Stimulated activated CD8-positive, alpha-beta memory T cell treated with anti-CD3 and anti-CD28 coated beads, Interleukin-12 subunit alpha, Interleukin-12 subunit beta, amount 100 ng/mL, for 4 hours (primary cell): ENCODE results near the gene IKZF4.
"Not testable (repeated sequence)": the region's sequence is repeated elsewhere in the genome, so short reads cannot be mapped to it uniquely, and the experiment has no call there.

Source experiments
- DNase-seq: peaks from one replicate; pipeline ENCODE4 v3.0.0-alpha.2; 2020; ENCODE audit warnings: low read depth

The IKZF4 gene

DNA sequence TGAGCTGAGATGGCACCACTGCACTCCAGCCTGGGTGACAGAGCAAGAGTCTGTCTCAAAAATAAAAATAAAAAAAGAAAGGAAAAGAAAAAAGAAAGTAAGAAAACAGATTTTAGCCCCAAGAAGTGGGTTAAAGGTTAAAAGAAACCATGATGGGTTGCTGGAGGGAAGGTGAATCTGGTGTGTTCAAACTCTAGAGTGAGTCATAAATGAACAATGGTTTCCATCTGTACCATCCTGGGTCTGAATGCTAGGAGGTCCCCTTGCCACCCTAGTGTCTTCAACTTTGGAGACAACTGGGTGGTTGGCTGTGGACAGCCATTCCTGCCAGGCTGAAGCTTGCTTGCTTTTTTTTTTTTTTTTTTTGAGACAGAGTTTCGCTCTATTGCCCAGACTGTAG is 19.3 kb downstream of the IKZF4 start:
- no peak for DNase-seq

DNA sequence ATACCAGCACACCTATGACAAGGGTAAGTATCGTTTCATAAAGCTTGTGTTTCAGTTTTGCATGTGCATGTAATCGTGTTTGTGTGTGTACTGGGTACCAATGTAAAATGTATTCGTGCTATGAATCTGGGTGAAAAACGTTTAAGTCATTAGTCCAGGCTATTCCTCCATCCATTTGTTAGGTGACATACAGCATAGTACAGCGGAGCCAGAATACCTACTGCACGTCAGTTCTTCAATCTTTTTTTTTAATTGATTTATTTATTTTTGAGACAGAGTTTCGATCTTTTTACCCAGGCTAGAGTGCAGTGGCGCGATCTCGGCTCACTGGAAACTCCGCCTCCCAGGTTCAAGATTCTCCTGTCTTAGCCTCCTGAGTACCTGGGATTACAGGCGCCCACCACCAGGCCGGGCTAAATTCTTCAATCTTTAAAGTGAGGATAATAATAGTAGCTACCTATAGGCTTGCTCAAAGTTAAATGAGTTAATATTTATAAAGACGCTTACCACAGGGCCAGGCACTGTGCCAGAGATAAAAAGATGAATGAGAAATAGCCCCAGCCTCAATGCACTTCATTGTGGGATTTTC is 20.2 kb downstream of the IKZF4 start:
- DNase-seq, result no peak

GRCh38 chr12:56041552-56042429 is 20.9 kb downstream of the IKZF4 start, which contains the start of gene RPS26:
TSS of gene RPS26 (plus strand) at chr12:56041918. CDS start at chr12:56042167, 249 bp downstream.
- DNase-seq, result peak; percentile 81

DNA sequence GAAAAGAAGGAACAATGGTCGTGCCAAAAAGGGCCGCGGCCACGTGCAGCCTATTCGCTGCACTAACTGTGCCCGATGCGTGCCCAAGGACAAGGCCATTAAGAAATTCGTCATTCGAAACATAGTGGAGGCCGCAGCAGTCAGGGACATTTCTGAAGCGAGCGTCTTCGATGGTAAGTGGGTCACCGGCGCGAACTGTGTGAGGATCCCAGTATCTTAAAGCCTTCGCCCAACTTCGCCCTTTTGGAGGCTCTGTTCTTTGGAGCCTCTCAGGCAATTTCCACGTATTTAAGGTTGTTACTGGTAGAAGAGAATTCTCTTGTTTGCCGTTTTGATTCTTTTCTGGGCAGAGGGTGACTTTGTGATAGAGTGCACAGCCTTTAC is 21.6 kb downstream of the IKZF4 start:
- DNase-seq, result not testable (repeated sequence)

GRCh38 chr12:56042843-56043242 is 22.0 kb downstream of the IKZF4 start:
- DNase-seq, result no peak

DNA sequence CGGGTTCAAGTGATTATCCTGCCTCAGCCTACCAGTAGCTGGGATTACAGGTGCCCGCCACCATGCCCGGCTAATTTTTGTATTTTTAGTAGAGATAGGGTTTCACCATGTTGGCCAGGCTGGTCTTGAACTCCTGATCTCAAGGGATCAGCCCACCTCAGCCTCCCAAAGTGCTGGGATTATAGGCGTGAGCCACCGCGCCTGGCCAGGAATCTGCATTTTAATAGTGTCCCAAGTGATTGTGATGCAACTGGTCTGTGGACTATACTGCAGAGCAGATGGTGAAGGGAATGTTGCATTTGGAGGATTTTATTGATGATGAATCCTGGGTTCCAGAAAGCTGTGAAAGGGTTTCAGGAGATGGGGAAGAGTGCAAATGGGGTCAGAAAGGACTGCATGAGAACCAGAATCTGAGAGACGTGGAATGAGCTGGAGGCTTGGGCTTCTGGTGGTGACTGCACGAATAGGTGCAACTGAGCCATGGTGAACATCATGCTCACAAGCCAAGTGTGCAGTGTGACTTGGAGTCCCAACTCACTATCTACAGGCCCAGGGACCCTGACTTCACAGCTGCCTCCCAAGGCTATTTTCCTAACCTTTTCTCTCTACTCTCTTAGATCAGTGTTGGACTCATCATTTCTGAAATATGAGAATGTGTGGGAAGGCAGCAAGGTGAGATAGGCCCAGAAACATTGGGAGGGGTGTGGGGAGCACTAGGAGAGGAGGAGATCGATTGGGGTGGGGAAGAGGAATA is 25.4 kb downstream of the IKZF4 start:
- DNase-seq, result no peak

DNA sequence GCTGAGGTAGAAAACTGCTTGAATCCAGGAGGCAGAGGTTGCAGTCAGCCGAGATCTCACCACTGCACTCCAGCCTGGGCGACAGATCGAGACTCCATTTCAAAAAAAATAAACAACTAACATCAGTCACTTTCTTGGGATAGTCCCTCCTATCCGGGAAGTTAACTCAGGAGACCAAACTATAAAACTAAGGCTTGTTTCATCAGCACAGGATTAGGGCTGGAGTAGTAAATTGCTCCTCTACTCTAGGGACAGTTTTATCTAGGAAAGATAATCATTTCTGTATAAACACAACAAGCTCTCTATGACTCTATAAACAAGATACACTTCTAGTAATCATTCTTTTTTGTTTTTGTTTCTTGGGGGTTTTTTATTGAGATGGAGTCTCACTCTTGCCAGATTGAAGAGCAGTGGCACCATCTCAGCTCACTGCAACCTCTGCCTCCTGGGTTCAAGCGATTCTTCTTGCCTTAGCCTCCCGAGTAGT is 32.6 kb downstream of the IKZF4 start:
- DNase-seq, result no peak

DNA sequence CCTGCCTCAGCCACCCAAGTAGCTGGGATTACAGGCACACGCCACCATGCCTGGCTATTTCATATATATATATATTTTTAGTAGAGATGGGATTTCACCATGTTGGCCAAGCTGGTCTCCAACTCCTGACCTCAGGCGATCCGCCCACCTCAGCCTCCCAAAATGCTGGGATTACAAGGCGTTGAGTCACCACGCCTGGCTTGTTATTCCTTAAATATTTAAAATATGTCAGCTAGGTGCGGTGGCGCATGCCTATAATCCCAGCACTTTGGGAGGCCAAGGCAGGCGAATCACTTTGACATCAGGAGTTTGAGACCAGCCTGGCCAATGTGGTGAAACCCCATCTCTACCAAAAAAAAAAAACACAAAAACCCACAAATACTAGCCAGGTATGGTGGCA is 39.1 kb downstream of the IKZF4 start:
- not testable (repeated sequence) for DNase-seq

- DNase-seq, result no peak
These were observed 41.1 kb downstream of the IKZF4 start for GRCh38 chr12:56061982-56062381.

- no peak for DNase-seq
These were observed 42.2 kb downstream of the IKZF4 start for GRCh38 chr12:56062996-56063395.

GRCh38 chr12:56071648-56072047 is 50.8 kb downstream of the IKZF4 start:
- no peak for DNase-seq

DNA sequence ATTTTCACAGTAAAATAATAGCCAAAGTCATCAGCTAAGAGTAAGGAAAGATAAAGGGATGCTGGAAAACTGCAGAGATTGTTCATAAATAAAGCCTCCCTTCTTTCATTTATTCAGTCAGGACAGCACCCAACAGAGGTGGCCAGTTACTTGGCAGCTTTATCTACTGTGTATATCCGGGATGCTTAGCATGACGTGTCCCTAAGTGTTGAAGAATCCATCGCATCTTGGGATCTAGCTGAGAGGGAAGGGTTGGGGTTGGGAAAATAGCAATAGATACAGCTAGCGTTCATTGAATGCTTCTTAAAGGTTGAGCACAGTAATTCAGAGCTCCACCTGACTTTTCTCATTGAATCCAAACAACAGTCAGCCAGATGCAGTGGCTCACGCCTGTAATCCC is 53.6 kb downstream of the IKZF4 start:
- no peak for DNase-seq

DNA sequence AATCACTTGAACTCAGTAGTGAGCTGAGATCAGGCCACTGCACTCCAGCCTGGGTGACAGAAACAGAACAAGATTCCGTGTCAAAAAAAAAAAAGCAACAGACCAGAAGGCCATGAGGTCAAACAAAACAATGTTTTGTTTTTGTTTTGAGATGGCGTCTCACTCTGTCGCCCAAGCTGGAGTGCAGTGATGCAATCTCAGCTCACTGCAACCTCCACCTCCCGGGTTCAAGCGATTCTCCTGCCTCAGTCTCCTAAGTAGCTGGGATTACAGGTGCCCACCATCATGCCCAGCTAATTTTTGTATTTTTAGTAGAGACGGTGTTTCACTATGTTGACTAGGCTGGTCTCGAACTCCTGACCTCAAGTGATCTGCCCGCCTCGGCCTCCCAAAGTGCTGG is 57.1 kb downstream of the IKZF4 start:
- DNase-seq, result not testable (repeated sequence)

DNA sequence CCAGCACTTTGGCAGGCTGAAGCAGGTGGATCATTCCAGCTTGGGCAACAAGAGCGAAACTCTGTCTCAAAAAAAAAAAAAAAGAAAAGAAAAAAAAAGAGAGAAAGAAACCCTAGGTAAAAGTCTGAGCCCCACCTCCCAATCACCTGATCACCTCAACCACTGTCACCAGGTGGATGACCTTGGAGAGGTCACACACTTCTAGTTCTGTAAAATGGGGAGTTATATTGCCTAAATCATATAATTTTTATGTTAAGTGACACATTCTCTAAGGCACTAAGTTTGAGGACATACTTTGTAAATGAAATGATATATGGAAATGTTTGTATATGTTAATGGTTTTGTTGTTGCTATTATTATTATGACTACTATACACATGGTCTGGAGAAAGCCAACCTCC is 57.6 kb downstream of the IKZF4 start:
- DNase-seq, result no peak

GRCh38 chr12:56078931-56079722 is 58.3 kb downstream of the IKZF4 start:
- peak; percentile 23 for DNase-seq

DNA sequence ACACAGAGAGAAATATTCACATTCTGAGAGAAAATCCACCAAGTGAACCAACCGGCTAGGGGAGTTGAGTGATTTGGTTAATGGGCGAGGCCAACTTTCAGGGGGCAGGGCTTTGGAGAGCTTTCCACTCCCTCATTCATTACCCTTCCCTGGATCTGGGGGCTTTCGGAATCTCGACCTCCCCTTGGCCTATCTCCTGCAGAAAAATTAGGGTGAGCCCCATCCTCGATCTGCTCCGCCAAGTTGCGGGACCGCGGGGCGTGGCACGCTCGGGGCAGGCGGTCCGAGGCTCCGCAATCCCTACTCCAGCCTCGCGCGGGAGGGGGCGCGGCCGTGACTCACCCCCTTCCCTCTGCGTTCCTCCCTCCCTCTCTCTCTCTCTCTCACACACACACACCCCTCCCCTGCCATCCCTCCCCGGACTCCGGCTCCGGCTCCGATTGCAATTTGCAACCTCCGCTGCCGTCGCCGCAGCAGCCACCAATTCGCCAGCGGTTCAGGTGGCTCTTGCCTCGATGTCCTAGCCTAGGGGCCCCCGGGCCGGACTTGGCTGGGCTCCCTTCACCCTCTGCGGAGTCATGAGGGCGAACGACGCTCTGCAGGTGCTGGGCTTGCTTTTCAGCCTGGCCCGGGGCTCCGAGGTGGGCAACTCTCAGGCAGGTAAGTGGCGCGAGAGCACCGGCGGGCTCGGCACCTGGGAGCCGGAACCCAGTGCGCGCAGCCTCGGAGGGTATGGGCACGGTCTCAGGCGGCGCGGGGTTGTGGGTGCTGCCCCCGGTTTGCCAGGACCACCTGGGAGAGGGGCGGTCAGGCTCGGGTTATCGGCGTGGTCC is 59.1 kb downstream of the IKZF4 start, which contains the start of gene ERBB3:
ERBB3 (plus strand) TSS at position 443 of the 833 bp plus-strand sequence; CDS start at position 579, 136 bp downstream.
- peak; percentile 65 for DNase-seq

DNA sequence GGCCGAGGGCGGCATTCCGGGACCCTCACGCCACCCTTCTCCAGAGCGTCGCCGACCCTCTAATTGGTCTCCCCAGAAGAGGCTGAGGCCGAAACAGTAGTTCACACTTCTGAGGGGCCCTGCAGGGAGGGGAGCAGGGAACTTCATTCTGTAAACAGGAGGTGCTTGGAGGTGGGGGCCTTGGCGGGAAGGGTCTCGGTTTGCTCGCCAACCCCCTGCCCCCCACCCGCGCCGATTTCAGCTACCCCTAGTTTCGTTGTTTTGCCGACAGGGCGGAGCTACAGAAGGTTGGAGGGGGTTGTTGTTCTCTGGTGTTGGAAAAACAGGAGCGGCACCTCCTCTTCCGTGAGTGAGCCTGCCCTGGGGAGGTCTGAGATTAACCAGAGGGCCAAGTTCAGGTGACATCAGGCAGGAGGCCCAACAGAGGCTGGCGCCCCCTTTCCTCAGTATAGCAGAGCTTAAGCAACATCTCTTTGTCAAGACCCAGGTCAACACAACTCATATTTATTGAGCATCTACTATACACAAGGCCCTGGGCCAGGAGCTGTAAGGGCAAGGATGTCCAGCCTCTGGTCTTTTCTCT is 59.8 kb downstream of the IKZF4 start:
- DNase-seq, result no peak

DNA sequence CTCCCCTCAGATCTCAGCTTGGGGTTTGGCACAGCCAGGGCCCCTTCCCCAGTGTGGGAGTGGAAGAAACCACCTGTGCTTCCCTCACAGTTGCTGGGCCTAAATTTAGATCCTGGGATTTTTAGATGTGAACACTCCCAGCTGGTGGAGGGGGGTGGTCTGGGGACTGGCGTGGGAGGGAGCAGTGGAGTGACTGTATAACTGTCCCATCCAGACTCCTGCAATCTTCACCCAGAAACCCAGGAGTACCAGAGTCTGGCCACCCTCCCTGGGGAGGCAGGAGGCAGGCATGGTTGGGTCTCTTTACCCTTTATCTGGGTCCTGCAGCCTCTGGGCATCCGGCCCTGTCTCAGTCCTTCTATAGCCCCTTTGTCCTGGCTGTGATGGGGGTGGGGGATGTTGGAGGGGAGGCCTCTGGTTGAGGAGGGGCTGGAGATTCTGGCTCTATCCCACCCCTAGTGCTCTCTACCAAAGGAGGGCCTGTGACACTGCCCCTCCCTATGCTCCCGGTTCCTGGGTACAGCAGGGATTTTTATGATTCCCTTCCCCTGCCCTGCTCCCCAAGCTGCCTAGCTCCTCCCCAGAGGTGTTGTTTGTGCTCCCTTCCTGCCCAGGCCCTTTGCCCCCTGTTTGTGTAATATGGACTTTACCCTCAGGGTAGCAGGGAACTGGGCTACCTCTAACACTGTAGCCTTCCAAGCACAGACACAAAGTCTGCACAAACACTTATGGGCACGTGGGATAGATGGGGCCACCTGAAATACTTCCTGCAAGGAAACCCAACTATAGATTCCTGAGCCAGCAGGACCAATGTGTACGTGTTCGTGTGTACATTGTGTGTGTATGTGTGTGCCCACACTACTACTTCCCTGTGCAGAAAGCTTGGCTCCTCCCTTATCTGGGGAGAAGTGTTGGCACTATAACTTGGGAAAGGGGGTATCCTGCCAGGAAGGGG is 60.8 kb downstream of the IKZF4 start:
- no peak for DNase-seq

- DNase-seq, result no peak
These were observed 61.5 kb downstream of the IKZF4 start for GRCh38 chr12:56082382-56082781.
